ENCODE measurements around the gene MBD6. TPM values are rescaled to one million over a fixed set of nuclear protein-coding genes. Genes with fewer than 3 reads are reported as not detected.

MBD6 gene
- total RNA-seq, 1 experiment from 2014 or later, result 140 TPM

DNA sequence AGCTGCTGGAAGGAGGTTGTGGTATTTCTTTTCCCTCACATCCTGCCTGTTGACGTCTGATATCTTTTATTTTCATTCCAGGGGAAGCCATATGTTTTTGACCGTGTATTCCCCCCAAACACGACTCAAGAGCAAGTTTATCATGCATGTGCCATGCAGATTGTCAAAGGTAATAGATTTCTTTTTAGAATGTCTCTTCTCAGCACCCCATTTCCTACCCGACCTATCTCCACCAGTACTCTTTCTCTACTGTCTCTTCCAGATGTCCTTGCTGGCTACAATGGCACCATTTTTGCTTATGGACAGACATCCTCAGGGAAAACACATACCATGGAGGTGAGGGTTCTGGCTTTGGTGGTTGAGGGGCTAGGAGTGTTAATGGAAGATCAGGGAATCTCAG lies 40.7 kb downstream of the MBD6 start:
- intact Hi-C loops (cut with micrococcal nuclease; ENCODE audit: unreplicated experiment), result no loop called here
- POLR2A ChIA-PET (ENCODE audit: low non-redundant PET), result no interaction called here

DNA sequence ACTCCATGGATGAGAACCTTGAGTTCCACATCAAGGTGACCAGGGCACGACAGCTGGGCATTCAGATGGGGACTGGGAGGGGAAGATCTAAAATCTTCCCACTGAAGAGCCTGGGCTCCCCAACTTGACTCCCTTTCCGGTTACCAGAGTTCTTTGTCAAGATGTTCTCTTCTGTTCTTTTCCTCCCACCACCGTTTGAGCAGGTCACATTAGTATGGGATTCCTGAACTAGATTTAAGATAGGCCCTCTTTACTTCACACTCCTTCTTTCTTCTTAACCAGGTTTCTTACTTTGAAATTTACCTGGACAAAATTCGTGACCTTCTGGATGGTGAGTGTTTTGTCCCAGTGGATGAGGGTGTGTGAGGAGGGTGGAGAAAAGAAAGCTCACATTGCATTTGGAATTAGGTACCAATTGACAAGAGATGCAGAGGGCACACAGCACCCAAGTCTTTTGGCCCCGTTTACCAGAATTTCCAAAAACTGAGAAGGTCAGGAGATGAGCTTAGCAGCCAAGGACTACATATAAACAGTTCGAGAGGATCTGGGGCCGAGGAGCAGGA lies 41.6 kb downstream of the MBD6 start:
- Histone ChIP-seq H3K9me3 (ENCODE audit: low read depth, low read length, poor library complexity, severe bottlenecking) (no peaks in the 10 kb centered on the region), H3K36me3 (ENCODE audit: insufficient read depth, low read length, poor library complexity, severe bottlenecking) (no peaks in the 10 kb centered on the region), H3K27me3 (replicated peaks; ENCODE audit: insufficient read depth, low read depth, low read length, poor library complexity) (no peaks in the 10 kb centered on the region), H3K27ac (ENCODE audit: low read depth, low read length, poor library complexity, severe bottlenecking) (no peak overlapping the region), H3K4me1 (ENCODE audit: insufficient read depth, low read length, poor library complexity, severe bottlenecking) (no peaks in the 10 kb centered on the region), H3K4me3 (ENCODE audit: low read depth, low read length, poor library complexity, severe bottlenecking) (no peak overlapping the region)
- no peak for DNase-seq (ENCODE audit: low spot score)
- ChIA-PET CTCF (no interaction called here), POLR2A (ENCODE audit: low non-redundant PET) (no interaction called here)
- no TSS peak for BruUV-seq (replicated peaks)
- no peak for TF ChIP-seq EZH2 (IDR thresholded peaks at IDR 0.05; ENCODE audit: borderline replicate concordance, low read depth, low read length, poor library complexity, severe bottlenecking)
- TF ChIP-seq, protein P1, sequence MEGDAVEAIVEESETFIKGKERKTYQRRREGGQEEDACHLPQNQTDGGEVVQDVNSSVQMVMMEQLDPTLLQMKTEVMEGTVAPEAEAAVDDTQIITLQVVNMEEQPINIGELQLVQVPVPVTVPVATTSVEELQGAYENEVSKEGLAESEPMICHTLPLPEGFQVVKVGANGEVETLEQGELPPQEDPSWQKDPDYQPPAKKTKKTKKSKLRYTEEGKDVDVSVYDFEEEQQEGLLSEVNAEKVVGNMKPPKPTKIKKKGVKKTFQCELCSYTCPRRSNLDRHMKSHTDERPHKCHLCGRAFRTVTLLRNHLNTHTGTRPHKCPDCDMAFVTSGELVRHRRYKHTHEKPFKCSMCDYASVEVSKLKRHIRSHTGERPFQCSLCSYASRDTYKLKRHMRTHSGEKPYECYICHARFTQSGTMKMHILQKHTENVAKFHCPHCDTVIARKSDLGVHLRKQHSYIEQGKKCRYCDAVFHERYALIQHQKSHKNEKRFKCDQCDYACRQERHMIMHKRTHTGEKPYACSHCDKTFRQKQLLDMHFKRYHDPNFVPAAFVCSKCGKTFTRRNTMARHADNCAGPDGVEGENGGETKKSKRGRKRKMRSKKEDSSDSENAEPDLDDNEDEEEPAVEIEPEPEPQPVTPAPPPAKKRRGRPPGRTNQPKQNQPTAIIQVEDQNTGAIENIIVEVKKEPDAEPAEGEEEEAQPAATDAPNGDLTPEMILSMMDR (conservative IDR thresholded peaks at IDR 0.05; ENCODE audit: low read depth, low read length), result no peak
- intact Hi-C loops (cut with micrococcal nuclease; ENCODE audit: unreplicated experiment), result no loop called here

More for the DNA sequence above, 40.7 kb downstream of the MBD6 start:
- Histone ChIP-seq H3K4me3 (ENCODE audit: low read depth, low read length, poor library complexity, severe bottlenecking) (no peak overlapping the region), H3K27ac (ENCODE audit: low read depth, low read length, poor library complexity, severe bottlenecking) (no peak overlapping the region), H3K36me3 (ENCODE audit: insufficient read depth, low read length, poor library complexity, severe bottlenecking) (no peaks in the 10 kb centered on the region), H3K4me1 (ENCODE audit: insufficient read depth, low read length, poor library complexity, severe bottlenecking) (no peaks in the 10 kb centered on the region), H3K9me3 (ENCODE audit: low read depth, low read length, poor library complexity, severe bottlenecking) (no peaks in the 10 kb centered on the region), H3K27me3 (replicated peaks; ENCODE audit: insufficient read depth, low read depth, low read length, poor library complexity) (no peaks in the 10 kb centered on the region)
- CTCF ChIA-PET, result no interaction called here
- no peak for TF ChIP-seq EZH2 (IDR thresholded peaks at IDR 0.05; ENCODE audit: borderline replicate concordance, low read depth, low read length, poor library complexity, severe bottlenecking)
- TF ChIP-seq, protein P1 (conservative IDR thresholded peaks at IDR 0.05; ENCODE audit: low read depth, low read length), result no peak
- BruUV-seq (replicated peaks), result no TSS peak
- DNase-seq (ENCODE audit: low spot score), result no peak

DNA sequence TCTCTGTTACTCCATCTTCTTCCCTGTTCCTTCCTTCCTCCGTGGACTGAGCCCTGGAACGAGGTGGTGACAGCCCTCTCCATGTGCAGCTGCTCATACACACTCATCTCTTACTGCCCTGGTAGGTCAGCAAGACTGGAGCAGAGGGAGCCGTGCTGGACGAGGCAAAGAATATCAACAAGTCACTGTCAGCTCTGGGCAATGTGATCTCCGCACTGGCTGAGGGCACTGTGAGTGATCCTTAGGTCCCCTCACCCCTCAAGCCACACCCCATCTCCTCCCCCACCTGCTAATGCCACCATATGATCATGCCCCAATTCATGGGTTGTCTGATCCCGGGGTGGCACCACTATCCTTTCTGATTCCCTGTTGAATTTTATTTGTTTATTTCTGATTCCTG lies 46.2 kb downstream of the MBD6 start:
- no peaks in the 10 kb centered on the region for H3K27me3 ChIP-seq (replicated peaks; ENCODE audit: insufficient read depth, low read depth, low read length, poor library complexity)
- no peak for DNase-seq (ENCODE audit: low spot score)
- H3K4me1 ChIP-seq (ENCODE audit: insufficient read depth, low read length, poor library complexity, severe bottlenecking), result no peaks in the 10 kb centered on the region
- BruUV-seq (replicated peaks), result no TSS peak
- H3K36me3 ChIP-seq (ENCODE audit: insufficient read depth, low read length, poor library complexity, severe bottlenecking), result no peaks in the 10 kb centered on the region
- ChIA-PET CTCF (no interaction called here), POLR2A (ENCODE audit: low non-redundant PET) (no interaction called here)
- TF ChIP-seq EZH2 (IDR thresholded peaks at IDR 0.05; ENCODE audit: borderline replicate concordance, low read depth, low read length, poor library complexity, severe bottlenecking), result no peak
- TF ChIP-seq, protein P1 (conservative IDR thresholded peaks at IDR 0.05; ENCODE audit: low read depth, low read length), result no peak
- no peaks in the 10 kb centered on the region for H3K9me3 ChIP-seq (ENCODE audit: low read depth, low read length, poor library complexity, severe bottlenecking)
- no peak overlapping the region for H3K27ac ChIP-seq (ENCODE audit: low read depth, low read length, poor library complexity, severe bottlenecking)
- no peak overlapping the region for H3K4me3 ChIP-seq (ENCODE audit: low read depth, low read length, poor library complexity, severe bottlenecking)
- intact Hi-C loops (cut with micrococcal nuclease; ENCODE audit: unreplicated experiment), result no loop called here

All from A673 (cell line).